HG03039 (cell line): ENCODE data around the gene NPC2.

ENCODE experiments used
- ATAC-seq: cut with Tn5 transposase; IDR thresholded peaks from one replicate; pipeline ENCODE4 v1.9.1; 2021; ENCODE audit warnings: mild to moderate bottlenecking, moderate library complexity; ENCODE audit not compliant: unreplicated experiment

Gene NPC2

DNA sequence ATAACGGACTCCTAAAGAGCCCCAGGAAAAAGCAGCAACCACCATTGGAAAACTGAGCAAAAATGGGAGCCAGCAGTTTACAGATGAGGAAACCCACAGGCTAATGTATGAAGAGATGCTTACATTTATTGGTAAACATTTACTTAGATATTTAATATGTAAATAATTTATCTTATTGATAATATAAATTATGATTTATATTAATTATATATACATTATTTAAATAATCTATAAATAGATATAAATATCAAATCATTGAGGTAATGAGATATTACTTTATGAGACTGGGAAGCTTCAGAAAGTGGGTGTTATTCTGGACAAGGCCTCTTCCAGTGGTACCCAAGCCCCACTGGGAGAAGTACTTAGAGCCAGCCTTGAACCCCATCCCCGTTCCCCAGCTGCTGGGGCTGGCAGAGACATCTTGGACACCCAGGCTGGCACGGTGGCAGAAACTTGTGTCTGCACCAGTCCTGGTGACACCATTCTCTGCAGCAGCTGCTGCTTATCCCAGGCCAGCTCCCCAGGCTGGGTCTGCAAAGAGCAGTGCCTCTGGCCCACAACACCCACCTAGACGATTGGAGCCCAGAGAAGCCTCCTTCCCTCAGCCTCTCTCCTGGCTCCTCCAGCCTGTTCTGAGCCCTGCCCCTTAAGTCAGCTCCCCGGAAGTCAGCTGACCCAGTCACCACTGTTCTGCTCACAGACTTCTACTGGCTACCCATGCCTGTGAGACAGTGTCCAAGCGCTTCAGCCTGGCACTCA lies 26.4 kb upstream of the NPC2 start:
- ATAC-seq = no peak

DNA sequence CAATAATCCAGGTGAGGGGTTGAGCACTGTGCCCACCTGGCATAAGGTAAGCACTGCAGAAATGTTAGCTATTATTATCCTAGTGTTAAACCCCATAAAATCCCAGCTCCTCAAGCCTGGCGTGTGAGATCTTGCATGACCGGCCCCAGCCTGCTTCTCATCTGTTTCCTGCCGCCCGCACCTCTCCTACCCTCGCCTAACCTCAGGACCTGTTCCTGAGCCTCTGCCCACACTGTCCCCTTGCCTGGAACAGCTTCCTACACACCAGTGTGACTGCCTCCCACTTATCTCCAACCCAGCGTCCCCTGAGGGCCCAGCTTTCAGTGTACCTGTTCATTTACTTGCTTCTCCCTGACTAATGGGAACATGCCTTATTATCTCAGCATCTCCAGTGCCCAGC lies 25.1 kb upstream of the NPC2 start:
- ATAC-seq = no peak

DNA sequence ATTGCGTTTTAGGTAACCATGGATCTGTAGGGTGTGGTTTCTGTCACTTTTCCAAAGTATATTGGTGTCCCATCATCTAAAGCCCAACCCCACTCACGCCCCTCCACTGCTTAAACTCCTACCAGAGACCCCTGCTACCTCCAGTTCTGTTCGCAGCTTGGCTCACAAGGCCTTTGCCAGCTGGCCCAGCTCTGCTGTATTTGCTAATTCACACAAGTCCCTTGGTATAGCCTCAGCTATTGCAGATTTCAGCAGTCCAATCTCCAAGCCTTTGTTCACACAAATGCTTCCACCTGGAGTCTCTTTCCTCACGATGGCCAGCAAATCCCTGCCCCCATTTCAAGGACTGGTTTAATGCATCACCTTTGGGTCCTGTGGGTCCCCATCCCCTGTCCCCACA lies 24.6 kb upstream of the NPC2 start:
- no peak for ATAC-seq

DNA sequence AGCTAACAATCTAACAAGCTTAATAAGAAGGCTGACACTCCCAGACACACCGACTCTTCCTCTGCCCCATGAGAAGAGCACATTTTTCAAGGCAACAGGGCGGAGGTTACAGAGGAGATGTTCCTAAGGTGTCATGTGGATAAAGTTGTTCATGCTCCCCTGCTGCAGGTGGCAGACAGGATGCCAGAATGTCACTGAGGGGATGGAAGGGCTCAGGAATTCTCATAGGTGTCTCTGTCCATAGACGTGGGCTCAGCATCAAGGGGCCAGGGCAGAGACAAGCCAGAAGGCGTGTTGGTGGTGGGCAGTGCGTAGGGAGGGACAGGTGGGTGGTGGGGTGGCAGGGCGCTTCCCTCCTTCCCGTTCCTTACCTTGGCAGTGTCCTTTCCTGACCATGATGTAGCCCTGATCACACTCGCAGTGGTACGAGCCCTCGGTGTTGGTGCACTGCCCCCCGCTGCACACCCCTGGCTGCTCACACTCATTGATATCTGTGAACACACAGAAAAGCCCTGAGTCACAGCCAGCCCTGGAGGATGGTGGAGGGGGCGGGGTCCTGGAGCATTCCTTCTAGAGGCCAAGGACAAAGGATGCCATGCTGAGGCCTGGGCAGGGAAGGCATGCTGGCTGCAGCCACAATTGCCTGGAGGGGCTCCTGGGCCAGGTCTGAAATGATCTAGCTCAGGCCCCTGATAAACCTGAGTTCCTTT lies 23.5 kb upstream of the NPC2 start:
- no peak for ATAC-seq

DNA sequence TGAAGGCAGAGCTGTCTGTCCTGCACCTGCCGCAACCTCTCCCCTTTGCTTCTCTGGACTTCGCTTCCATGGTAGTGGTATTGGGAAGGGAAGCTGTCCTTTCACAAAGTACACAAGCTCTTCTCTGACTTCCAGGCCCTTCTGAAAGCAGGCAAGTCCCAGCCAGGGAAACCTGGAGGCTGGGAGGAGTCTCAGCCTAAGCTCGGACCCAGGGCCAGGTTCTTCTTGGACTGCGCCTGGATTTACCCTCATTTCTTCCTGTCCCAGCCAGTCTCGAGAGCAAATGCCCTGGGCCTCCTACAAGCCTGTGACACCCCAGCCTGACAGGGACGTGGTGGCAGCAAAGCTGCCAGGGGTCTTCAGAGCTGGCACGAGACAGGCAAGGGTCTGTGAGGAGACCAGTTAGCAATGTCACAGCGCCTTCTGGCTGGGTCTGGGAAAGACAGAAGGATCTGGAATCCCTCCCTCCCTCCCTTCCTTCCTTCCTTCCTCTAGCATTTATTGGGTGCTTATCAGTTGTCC lies 22.8 kb upstream of the NPC2 start:
- no peak for ATAC-seq

DNA sequence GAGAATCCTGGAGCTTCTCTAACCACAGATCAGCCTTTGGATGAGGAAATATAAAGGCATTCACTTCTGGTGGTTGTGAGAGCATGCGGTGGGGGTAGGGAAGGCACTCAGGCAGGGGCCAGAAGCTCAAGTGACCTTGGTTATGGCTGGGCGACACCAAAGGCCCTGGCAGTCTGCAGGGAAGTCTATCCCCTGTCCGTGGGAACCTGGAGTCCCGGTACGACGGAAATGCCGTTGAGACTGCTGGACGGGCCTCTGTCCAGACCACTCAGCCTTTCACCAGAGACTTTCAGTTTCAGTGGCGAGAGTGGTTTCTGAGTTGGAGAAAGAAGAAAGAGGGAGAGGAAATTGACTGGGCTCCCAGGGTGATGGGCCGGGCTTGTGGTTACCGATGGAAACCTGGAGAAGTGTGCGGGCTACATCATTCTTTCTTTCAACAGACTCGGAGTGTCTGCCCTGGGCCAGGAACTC lies 21.4 kb upstream of the NPC2 start:
- no peak for ATAC-seq

DNA sequence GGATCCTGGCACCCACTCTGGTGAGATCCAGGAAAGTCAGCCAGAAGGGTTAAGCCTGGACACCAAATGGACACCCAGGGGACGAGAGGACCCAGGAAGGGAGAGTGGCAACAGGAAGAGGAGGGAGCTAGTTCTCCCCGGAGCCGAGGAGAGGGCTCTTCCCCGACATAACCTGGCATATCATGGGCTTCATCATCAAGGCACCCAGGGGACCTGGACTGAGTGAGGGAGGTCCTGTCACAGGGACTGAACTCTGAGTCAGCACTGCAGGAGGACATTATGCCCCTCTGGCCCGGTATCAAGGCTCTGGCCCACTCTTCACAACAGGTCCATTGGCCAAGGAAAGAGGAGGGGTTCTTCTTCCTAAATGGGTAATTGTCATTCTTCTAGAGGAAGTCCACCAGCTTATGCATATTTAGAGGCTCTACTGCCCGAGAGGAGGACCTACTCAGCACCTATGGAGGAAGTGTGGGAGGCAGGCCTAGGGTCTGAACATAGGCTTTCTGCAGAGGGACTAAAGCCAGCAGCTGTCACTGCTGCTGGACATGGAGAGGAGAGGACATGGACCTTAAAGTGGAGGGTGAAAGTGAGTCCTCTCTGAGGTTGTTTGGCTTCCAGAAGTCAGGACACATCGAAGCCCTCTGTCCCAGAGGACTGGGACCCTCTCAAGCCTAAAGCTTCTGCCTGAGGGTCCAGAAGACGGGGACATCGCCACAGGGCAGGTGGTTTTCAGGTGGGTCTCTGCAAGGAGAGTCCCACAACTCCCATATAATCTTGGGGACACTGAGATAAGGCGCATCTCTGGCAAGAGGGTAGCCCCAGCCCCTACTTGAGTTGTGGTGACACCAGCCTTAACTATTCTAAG lies 19.1 kb upstream of the NPC2 start:
- ATAC-seq = no peak

DNA sequence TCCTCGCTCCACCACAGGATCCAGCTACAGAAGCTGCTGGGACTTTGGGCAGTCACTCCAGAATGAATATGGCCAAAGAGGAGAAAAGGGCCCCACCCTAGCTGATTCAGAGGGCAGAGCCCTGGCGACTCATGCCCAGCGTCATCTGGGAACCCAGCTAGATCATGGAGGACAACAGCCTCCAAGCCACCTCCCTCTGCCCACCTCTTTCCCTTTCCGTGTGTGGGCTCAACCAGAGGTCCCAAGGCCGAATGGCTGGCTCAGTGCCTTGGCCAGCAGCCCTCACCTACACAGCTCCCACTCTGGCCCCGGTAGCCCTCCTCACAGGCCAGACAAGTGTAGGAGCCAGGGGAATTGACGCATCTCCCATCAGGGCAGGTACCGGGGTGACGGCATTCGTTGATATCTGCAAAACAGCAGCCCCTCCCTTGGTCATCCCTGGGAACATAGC lies 17.9 kb upstream of the NPC2 start:
- ATAC-seq = no peak

DNA sequence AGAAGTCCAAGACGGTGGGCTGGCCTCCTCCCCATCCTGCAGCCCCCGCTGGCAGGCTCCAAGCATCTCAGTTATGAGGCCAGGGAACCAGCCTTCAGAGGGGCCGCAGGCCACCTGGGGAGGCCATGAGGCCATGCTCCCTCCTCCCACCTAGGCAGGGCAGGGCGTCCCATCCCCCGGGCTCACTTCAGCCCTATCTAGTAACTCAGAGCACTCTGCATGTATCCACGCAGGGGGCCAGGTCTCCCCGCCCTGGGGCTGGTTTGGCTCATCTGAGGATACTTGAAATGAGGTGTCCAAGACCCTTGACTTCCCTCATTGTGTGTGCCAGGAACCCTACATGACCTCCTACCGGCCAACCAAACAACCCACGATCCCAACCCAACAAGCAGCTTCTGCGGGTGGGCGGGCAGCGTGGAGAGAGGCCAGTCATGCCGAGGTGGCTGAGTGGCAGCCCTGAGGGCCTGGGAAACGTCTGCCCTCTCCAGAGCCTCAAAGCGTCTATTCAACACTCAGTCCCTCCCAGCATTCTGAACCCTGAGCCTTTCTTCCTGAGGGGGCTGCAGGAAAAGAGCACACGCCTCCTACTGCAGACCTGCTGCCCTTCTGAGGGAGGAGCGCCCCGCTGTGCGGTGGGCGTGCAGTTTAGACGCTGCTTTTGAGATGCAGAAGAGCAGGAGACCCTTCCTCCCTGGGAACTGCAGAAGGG lies 17.3 kb upstream of the NPC2 start:
- no peak for ATAC-seq

DNA sequence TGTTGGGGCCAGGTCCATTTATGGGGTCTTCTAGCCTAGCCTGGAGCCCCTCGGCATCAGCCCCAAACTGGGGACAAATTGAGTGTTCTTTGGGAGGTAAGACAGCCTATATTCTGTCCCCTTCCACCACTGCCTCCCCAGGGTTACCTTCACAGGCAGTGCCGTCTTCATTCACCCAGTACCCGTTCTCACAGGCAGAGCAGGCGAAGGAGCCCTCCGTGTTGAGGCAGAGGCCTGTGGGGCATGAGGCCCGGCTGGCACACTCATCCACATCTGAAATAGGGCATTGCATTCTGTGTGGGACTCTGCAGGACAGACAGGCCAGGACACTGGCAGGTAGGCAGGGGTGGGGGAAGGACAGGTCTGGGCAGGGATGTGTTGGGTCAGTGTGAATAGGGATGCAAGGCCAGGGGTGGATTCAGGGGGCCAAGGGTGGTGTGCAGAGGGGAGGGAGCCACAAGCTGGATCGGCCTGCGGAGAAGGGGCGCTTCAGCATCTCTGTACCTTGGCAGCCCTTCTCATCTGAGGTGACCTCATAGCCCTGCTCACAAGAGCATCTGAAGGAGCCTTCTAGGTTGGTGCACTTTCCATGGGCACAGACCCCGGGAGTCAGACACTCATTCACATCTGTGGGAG lies 16.6 kb upstream of the NPC2 start:
- no peak for ATAC-seq

DNA sequence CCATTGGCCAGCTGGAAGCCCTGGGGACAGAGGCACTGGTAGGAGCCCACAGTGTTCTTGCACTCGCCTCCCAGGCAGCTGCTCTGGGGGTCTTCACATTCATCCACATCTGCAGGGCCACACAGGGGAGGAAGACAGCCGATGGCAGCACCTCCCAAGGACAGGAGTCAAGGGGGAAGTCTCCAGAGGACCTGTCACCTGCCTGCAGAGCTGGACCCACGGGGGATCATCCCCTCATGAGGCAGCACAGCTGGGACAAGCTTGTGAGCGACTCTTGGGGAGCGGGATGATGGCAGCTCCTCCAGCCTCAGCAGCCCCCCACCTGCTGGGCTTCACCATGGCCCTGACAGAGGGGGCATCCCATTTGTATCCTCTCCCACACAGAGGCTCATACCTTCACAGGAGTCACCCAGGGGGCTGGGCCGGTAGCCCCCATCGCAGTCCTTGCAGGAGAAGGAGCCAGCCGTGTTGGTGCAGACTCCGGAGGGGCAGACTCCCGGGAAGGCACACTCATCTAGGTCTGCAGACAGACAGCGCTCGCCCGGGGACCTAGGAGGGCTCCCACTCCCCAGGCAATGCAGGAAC lies 15.8 kb upstream of the NPC2 start:
- ATAC-seq = no peak

DNA sequence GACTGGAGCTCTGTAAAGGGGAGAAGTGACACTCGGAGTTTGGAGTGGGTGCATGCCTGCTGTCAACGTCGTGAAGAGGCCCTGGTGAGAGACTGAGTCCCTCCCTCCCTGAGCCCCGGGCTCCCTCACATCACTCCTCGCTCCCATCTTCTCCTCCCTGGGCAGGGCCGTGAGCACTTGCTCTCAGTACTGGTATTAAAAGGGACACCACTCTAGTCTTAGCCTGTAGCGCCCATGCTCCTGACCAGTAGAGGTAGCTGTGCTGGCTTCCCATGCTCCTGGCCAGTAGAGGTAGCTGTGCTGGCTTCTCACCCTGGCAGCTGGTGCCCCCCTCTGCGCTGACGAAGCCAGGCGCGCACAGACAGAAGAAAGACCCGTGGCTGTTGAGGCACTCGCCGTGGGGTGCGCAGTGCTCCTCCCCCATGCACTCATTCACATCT lies 15.2 kb upstream of the NPC2 start:
- ATAC-seq = no peak

DNA sequence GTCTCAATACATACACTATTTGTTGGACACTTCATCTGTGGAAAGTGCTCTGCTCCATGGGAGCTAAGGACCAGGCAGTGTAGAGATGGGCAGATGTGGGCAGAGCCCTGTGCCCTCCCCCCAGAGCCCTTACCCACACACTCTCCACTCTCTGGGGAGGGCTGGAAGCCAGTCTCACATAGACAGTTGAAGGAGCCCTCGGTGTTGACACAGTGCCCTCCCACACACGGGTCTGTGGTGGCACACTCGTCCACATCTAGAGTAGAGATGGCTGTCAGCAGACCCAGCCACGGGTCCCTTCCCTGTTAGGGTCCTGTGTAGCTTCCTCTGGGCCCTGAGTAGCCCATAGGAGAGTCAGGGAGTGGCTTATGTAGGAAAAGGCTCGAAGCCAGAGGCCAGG lies 14.7 kb upstream of the NPC2 start:
- no peak for ATAC-seq

DNA sequence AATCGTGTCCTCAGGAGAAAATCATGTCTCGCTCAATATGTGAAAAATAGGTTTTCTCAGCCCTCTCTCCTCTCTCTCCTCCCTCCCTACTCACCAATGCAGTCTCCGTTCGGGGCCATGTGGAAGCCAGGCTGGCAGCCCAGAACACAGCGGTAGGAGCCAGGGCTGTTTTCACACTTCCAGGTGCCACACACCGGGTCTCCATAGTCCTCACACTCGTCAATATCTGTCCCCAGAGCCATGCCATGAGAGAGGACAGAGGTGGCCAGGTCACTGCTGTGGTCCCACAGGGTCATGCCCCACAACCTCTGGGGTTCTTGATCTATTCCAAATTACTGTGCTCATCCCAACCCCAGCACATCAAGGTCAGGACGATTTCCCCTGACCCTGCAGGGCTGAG lies 14.0 kb upstream of the NPC2 start:
- ATAC-seq = no peak

DNA sequence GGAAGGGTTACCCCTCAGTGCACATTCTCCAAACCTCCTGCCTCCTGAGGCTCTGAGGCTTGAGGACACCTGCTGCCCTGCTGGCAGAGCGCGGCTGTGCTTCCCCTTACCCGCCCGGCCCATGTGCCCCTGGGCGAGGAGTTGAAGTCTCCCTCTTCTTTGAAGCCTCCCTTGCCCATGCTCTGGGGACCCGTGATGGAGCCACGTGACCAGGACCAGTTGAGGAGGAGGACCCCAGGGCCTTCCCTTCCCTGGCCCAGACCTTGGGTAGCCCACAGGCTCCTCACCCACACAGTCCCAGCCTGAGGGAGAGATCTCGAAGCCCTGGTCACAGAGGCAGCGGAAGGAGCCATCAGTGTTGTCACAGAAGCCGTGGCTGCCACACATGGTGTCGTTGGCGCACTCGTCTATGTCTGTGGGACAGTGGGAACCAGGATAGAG lies 13.3 kb upstream of the NPC2 start:
- no peak for ATAC-seq

DNA sequence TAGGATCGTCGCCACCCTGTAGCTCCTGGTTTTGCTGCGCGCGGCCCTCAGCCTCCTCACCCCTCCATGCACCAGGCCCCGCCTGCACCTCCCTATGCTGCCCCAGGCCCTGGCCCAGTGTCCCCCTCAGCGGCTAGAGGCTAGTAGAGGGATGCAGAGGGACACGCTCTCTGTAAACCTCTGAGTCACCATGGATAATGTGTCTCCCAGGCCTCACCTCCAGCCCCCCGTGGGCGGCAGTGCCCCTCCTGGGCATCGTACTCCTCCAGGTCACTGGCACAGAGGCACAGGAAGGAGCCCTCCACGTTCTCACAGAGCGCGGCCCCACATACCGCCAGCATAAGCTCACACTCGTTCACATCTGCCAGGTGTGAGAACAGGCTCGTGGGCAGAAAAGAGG lies 12.7 kb upstream of the NPC2 start:
- ATAC-seq = no peak

DNA sequence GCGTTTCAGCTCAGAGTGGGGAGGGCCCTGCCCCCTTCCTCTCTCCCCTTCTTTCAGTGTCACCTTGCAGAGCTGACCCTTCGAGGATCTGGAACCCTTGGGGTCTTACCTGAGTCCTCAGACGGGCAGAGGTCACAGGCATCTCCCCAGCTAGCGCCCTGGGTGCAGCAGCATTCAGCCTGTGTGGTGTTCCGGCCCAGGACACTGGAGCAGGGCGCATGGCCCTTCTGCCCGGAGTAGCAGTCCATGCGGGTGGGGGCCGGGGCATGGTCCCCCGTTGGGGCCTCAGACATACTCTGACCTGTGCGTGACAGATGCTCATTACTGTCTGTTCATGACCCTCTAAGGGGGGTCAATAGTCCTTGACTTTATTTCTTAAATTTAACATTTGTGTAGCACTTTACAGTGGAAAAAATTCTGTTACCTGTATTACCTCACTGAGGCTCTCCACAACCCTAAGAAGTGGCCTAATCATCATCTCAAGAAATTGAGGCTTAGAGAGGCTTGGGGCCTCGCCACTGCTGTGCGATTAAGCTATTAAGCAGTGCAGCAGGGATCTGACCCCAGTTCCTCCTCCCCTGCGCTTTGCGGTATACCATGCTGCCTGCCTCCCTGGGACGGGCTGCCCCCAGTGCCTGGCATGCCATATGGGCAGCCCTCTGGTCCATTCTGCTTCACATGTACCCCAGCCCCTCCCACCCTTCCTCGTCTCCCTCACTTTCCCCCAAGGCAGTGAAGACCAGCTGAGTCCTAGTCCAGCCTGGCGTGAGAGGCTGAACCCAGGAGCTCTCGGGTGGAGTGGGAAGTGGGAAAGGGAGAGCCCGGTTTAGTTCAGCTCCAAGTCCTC lies 12.0 kb upstream of the NPC2 start:
- no peak for ATAC-seq

DNA sequence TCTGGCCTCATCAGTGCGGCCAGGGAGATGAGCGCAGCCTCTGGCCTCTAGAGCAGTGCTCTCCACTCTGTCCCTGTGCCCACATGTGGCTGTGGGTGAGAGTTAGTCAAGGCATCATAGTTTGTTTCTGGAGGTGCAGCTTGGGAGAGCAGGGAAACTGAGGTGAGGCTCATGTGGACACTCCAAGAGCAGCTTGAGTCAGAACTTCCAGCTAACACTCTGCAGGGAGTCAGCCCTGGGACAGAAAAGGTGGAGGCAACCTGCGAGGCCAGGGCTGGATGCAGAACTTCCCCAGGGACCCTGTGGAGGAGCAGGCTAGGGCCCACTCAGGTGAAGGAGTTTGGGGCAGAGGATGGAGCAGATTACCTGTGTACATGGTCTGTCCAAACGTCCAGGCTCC lies 11.3 kb upstream of the NPC2 start:
- ATAC-seq = no peak

DNA sequence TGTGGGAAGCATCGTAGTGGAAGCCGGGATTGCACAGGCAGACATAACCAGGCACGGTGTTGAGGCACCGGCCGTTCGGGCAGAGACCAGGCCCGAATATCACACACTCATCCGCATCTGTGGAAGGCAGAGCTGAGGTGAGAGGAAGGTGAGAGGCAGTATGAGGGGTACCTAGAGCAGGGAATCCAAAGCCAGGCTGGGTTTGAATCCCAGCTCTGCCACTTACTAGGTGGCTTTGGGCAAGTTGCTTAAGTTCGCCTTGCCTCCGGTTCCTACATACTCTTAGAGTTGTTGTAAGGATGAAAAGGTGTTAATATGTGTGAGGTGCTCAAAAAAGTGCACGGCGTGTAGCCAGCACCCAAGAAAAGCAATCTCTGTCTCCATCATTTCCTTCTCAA lies 10.8 kb upstream of the NPC2 start:
- no peak for ATAC-seq
